Measurements from ENCODE around the gene SLC9A9.

DNA sequence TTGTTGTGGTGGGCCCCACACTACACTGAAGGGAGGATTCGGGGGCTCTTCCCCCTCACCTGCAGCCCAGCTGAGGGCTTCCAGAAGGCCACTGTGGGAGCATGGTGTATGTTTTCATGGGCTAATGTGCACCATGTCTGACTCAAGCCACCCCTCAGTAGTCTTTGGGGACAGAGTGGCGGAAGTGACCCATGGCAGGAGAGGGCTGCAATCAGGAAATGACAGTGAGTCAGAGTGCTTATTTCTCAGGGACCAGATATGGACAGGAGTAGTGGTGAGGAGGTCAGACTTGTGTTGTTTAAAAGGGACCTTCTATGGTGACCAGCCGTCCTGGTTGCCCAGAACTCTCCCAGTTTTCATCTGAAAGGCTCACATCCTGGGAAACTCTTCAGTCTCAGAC, 32.8 kb upstream of the SLC9A9 start:
- TF ChIP-seq, protein P1, sequence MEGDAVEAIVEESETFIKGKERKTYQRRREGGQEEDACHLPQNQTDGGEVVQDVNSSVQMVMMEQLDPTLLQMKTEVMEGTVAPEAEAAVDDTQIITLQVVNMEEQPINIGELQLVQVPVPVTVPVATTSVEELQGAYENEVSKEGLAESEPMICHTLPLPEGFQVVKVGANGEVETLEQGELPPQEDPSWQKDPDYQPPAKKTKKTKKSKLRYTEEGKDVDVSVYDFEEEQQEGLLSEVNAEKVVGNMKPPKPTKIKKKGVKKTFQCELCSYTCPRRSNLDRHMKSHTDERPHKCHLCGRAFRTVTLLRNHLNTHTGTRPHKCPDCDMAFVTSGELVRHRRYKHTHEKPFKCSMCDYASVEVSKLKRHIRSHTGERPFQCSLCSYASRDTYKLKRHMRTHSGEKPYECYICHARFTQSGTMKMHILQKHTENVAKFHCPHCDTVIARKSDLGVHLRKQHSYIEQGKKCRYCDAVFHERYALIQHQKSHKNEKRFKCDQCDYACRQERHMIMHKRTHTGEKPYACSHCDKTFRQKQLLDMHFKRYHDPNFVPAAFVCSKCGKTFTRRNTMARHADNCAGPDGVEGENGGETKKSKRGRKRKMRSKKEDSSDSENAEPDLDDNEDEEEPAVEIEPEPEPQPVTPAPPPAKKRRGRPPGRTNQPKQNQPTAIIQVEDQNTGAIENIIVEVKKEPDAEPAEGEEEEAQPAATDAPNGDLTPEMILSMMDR (IDR thresholded peaks at IDR 0.05; ENCODE audit: insufficient read depth, low read length), result no peak
- TF ChIP-seq, protein P2, sequence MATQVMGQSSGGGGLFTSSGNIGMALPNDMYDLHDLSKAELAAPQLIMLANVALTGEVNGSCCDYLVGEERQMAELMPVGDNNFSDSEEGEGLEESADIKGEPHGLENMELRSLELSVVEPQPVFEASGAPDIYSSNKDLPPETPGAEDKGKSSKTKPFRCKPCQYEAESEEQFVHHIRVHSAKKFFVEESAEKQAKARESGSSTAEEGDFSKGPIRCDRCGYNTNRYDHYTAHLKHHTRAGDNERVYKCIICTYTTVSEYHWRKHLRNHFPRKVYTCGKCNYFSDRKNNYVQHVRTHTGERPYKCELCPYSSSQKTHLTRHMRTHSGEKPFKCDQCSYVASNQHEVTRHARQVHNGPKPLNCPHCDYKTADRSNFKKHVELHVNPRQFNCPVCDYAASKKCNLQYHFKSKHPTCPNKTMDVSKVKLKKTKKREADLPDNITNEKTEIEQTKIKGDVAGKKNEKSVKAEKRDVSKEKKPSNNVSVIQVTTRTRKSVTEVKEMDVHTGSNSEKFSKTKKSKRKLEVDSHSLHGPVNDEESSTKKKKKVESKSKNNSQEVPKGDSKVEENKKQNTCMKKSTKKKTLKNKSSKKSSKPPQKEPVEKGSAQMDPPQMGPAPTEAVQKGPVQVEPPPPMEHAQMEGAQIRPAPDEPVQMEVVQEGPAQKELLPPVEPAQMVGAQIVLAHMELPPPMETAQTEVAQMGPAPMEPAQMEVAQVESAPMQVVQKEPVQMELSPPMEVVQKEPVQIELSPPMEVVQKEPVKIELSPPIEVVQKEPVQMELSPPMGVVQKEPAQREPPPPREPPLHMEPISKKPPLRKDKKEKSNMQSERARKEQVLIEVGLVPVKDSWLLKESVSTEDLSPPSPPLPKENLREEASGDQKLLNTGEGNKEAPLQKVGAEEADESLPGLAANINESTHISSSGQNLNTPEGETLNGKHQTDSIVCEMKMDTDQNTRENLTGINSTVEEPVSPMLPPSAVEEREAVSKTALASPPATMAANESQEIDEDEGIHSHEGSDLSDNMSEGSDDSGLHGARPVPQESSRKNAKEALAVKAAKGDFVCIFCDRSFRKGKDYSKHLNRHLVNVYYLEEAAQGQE (IDR thresholded peaks at IDR 0.05; ENCODE audit: insufficient replicate concordance, low read depth), result no peak

All from HL-60 (cell line).